Midbrain (tissue), 1 donor: ENCODE data around the gene CA14.
A peak's percentile ranks its signal among the peaks of the same experiment; 100 is the strongest.
"Not testable (repeated sequence)": the region's sequence is repeated elsewhere in the genome, so short reads cannot be mapped to it uniquely, and the experiment has no call there.

ENCODE experiments used
- DNase-seq: peaks from one replicate; lab custom pipeline; 2025; lab: John Stamatoyannopoulos, UW

Gene CA14

DNA sequence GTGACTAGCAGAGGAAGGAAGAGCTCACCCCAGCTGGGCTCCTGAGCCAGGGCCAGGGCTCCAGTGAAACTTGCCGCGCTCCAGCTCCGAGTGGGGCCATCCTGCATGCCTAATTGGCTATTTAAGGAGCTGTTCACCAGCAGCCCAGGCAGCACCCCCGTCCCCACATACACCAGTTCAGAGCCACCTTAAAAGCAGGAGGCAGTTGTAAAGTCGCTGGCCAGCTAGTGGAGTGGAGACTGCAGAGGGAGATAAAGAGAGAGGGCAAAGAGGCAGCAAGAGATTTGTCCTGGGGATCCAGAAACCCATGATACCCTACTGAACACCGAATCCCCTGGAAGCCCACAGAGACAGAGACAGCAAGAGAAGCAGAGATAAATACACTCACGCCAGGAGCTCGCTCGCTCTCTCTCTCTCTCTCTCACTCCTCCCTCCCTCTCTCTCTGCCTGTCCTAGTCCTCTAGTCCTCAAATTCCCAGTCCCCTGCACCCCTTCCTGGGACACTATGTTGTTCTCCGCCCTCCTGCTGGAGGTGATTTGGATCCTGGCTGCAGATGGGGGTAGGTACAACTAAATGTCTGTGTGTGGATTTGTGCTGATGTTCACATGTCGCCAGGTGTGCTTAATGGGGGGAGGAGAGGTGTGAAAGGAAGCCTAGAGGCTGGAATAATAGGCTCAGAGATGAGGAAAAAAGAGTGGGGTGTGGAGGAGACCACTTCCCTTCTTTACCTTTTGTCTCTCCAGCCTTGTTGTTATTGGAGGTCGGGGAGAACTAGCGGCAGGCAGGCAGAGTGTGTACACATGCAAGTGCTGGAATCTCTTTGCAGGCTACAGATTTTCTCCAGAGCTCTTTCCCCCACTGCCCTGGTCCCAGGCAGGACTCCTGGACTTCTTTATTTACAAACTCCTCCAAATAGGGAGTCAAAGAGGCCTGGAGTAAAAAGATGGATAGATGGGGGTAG, at the start of gene CA14:
CA14 (plus strand) TSS at position 151 of the 962 bp plus-strand sequence; CDS start at position 506, 355 bp downstream.
- peak; percentile 43 for DNase-seq

- DNase-seq = not testable (repeated sequence)
These were observed 49.1 kb upstream of the CA14 start for GRCh38 chr1:150208460-150208859.

DNA sequence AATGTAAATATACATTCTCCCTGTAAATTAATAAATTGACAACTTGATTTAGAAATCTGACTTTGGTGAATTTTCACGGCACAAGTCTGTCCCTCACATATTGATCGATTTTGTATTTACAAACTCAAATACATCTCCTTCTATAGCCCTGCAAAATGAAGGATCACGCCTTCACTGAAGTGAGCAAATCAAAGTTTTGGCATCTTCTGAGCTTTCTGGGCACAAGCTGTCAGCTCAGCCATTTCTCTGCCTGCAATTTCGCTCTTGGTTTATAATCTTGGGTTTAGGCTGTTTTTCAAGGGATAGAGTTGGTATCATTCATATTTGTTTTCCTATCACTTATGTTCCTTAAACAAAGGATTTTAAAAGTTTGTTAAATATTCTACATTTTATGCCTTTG, 47.5 kb upstream of the CA14 start:
- no peak for DNase-seq

GRCh38 chr1:150210706-150211105, 46.9 kb upstream of the CA14 start:
- no peak for DNase-seq

- no peak for DNase-seq
These were observed 45.5 kb upstream of the CA14 start for GRCh38 chr1:150212070-150212469.

GRCh38 chr1:150213170-150214098, 44.1 kb upstream of the CA14 start:
- DNase-seq = peak; percentile 98

DNA sequence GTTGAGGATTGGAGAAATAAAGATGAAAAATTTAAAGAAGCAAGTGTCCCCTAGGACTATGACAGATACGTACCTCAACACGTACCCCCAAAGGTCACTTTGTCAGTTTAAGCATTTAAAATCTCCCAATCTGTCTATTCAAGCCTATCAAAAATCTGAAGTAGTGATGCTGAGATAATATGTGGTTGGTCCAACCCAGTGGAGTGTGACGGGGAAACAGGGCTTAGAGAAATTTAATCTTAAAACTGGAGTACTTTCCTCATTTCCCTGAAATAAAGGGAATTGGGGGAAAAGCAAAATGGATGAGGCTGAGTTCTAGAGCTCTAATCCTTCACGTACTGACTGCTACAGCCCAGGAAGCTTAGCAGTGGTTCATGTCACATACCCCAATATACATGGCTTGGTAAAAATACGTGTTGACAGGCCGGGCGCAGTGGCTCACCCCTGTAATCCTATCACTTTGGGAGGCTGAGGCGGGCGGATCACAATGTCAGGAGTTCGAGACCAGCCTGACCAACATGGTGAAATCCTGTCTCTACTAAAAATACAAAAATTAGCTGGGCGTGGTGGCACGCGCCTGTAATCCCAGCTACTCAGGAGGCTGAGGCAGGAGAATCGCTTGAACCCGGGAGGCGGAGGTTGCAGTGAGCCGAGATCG, 43.3 kb upstream of the CA14 start:
- not testable (repeated sequence) for DNase-seq

DNA sequence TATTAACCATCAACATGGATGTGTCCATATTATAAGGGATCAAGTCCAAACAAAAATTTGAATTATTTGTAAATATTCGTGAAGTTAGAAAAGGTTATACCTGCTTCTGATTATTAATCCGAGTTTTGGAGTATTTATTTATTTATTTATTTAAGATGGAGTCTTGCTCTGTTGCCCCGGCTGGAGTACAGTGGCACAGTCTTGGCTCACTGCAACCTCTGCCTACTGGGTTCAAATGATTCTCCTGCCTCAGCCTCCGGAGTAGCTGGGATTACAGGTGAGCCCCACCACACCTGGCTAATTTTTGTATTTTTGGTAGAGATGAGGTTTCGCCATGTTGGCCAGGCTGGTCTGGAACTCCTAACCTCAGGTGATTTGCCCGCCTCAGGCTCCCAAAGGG, 41.7 kb upstream of the CA14 start:
- DNase-seq = not testable (repeated sequence)

DNA sequence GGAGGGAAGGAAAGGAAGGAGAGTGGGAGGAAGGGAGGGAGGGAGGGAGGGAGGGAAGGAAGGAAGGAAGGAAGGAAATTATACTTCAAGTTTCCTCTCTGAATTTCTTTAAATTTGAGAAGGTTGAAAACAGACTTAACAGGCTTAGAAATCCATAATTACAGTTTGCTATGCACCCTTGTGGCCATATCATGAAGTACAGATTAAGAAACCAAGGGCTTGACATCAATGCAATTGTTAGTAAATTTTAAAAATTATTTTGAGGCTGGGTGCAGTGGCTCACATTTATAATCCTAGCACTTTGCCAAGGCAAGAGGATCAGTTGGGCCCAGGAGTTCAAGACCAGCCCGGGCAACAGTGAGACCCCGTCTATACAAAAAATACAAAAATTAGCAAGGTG, 36.0 kb upstream of the CA14 start:
- no peak for DNase-seq

DNA sequence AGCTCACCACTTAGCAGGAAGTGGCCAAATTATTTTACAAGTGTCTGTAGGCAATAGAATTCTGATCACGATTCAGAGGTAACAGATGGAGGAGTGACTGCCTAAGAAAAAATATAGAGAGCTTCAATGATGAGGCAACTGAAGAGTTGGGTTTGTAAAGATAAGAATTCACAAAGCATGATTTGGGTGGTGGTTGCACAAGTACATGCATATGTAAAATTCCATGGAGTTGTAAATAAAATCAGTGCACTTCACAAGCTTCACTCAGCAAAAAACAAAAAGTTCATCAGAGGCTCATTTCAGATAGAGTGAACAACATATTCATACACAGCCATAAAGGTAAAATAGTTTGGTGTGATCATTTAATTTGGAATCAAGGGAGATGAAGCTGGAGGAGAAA, 32.6 kb upstream of the CA14 start:
- DNase-seq = no peak

GRCh38 chr1:150225546-150225945, 32.0 kb upstream of the CA14 start:
- DNase-seq = no peak

GRCh38 chr1:150226486-150226885, 31.1 kb upstream of the CA14 start:
- DNase-seq = no peak

GRCh38 chr1:150227228-150227627, 30.3 kb upstream of the CA14 start:
- no peak for DNase-seq

GRCh38 chr1:150228246-150228645, 29.3 kb upstream of the CA14 start:
- not testable (repeated sequence) for DNase-seq

- DNase-seq = not testable (repeated sequence)
These were observed 24.7 kb upstream of the CA14 start for GRCh38 chr1:150232921-150233320.

DNA sequence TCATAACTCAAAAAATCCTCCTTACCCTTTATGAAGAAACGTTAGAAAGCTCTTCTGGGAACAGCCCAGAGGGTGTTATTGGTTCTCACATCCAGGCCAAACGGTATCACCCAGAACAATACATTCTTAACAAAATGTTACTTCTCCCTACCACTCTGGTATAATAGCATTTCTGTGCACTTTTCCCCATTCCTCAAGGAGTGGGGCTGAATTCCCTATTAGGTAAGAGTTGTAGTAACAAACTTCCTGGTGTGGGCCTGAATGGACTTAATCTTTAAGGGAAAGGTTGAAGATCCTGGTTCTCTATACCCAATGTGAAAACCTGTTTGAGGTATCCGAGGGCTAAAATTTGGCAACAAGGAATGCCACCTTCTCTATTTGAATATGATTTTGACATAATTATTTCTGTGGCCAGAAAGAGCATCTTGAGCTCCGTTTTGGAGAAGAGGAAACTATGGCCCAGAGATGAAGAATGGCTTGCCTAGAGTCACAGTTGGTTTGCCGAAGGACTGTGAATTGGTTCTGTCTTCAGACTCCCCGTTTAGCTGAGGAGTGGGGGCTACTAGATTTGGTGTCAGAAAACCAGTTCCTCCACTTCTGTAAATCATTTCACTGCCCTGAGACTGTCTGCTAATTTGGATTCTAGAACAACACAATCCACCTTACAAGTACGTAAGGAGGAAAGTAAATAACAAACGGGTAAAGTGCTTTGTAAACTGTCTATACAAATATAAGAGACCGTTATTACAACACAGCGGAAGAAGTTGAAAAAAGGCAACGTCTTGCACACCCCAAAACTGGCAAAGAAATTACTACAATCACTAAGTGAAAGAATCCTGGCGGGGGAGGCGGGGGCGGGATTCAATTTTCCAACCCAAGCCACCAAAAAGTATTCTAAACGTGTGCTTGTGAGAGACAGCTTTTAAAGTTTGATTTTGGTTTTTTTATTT, 23.9 kb upstream of the CA14 start:
- DNase-seq = peak; percentile 35

- DNase-seq = peak; percentile 72
These were observed 23.3 kb upstream of the CA14 start for GRCh38 chr1:150234309-150234565.

- peak; percentile 72 for DNase-seq
These were observed 22.8 kb upstream of the CA14 start for GRCh38 chr1:150234566-150235293.

- DNase-seq = no peak
These were observed 22.2 kb upstream of the CA14 start for GRCh38 chr1:150235294-150235851.
